ENCODE measurements around the gene MED20.
"Not testable (repeated sequence)": the region's sequence is repeated elsewhere in the genome, so short reads cannot be mapped to it uniquely, and the experiment has no call there.

Gene MED20

GRCh38 chr6:41920921-41921711, at the start of gene MED20, which contains the start of gene BYSL:
TSS of gene MED20 (minus strand) at chr6:41921139. CDS start at chr6:41921018, 121 bp downstream.
TSS of gene BYSL (plus strand) at chr6:41921499. CDS start at chr6:41921563, 64 bp downstream.
- peak; percentile 98 for DNase-seq

GRCh38 chr6:41970436-41970846, 49.5 kb upstream of the MED20 start:
- DNase-seq: peak; percentile 40

- DNase-seq: no peak
These were observed 46.7 kb upstream of the MED20 start for GRCh38 chr6:41967312-41968287.

GRCh38 chr6:41966961-41967311, 46.0 kb upstream of the MED20 start:
- DNase-seq: peak; percentile 77

- DNase-seq: no peak
These were observed 45.4 kb upstream of the MED20 start for GRCh38 chr6:41966214-41966920.

- no peak for DNase-seq
These were observed 44.7 kb upstream of the MED20 start for GRCh38 chr6:41965429-41966213.

- DNase-seq: no peak
These were observed 43.4 kb upstream of the MED20 start for GRCh38 chr6:41964201-41964887.

- DNase-seq: no peak
These were observed 42.4 kb upstream of the MED20 start for GRCh38 chr6:41963371-41963770.

- no peak for DNase-seq
These were observed 39.1 kb upstream of the MED20 start for GRCh38 chr6:41960028-41960427.

- no peak for DNase-seq
These were observed 37.3 kb upstream of the MED20 start for GRCh38 chr6:41958022-41958856.

- DNase-seq: no peak
These were observed 36.2 kb upstream of the MED20 start for GRCh38 chr6:41957117-41957516.

- DNase-seq: no peak
These were observed 34.5 kb upstream of the MED20 start for GRCh38 chr6:41955412-41955811.

GRCh38 chr6:41954668-41955067, 33.7 kb upstream of the MED20 start:
- DNase-seq: no peak

GRCh38 chr6:41947581-41948220, 26.8 kb upstream of the MED20 start:
- DNase-seq: no peak

GRCh38 chr6:41943456-41943855, 22.5 kb upstream of the MED20 start:
- DNase-seq: no peak

- DNase-seq: not testable (repeated sequence)
These were observed 21.9 kb upstream of the MED20 start for GRCh38 chr6:41942882-41943281.

- no peak for DNase-seq
These were observed 21.3 kb upstream of the MED20 start for GRCh38 chr6:41942067-41942851.

GRCh38 chr6:41941280-41942066, 20.5 kb upstream of the MED20 start, which contains the start of gene CCND3:
TSS of gene CCND3 (minus strand) at chr6:41941808. CDS start at chr6:41941649, 159 bp downstream.
- peak; percentile 95 for DNase-seq

All from EL (cell line).